M059J (cell line): ENCODE data around the gene PRKAR1A. TPM values are rescaled to one million over a fixed set of nuclear protein-coding genes. Genes with fewer than 3 reads are reported as not detected.
"Not testable (repeated sequence)": the region's sequence is repeated elsewhere in the genome, so short reads cannot be mapped to it uniquely, and the experiment has no call there.

ENCODE experiments used
- DNase-seq: peaks from one replicate; pipeline ENCODE4 v3.0.0-alpha.2; 2012; ENCODE audit warnings: low read depth
- total RNA-seq: library from RNA; depleted of rRNA; stranded (reverse); fragments of >200 nt; shearing (Covaris generic); gene quantifications from 2 replicates; pipeline ENCODE4 v1.2.3, GENCODE V29; 2014; rRNA removed

Gene PRKAR1A
- total RNA-seq: 152 and 182 TPM in 2 replicates

DNA sequence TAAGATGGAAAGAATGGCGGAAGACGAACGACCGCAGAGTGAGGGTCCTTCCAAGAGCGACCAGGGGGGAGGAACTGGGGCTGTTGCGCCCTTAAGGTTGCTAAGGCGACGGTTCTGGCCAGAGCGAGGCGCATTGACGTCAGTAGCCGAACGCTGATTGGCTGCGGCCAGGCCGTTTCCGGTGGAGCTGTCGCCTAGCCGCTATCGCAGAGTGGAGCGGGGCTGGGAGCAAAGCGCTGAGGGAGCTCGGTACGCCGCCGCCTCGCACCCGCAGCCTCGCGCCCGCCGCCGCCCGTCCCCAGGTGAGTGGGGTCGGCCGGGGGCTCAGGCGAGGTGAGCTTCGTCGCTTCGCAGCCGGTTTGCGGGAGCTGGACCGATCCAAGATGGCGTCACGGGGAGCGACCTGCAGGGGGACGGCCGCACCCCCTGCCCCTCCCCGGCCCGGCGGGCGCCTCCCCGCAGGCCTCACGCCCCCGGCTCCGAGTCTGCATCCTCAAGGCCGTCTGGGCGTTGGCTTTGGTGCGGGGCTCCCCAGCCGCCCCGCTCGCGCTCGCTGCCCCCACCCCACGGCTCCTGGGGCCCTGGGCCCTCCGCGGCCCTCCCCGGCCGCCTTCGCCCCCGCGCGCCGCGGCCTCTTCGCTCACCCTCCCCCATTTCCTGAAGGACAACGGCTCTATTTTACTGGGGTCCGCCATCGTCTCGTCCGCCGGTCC, at the start of gene PRKAR1A:
PRKAR1A (plus strand) TSS at position 184 of the 713 bp plus-strand sequence. CDS start 2,970 bp downstream, outside the sequence.
- DNase-seq: peak; percentile 89

DNA sequence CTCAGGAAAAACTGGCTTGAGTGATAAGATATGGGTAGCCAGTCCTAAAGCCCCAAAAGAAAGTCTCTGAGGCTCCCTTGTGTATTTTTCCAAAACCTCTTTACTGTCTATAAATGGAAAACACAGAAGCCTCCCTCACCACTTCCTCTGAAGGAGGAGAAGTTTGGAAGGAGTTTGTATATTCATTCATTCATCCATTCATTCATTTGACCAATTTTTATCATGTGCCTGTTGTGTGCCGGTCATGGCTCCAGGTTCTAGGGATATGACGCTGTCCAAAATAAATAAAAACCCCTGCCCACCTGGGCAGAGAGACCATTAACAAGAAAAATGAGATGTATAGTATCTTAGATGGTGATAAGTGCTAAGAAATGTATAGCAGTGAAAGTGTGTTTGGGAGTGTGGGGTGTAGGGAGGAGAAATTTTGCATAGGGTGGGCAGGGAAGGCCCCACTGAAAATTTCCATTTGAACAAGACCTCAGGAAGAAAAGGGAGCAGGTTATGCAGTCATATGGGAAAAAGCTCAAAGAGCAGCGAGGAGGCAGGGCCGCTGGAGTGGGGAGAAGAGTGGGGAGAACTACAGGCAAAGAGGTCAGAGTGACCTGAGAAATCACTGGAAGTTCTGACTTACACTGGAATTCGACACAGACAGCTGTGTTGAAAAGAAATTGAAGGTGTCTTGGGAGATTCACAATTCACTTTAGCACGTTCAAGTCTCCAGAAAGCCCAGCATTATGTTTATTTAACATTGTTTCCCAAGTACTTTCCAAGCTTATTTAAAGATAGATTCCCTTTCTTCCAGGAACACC, 48.8 kb upstream of the PRKAR1A start:
- DNase-seq: no peak

DNA sequence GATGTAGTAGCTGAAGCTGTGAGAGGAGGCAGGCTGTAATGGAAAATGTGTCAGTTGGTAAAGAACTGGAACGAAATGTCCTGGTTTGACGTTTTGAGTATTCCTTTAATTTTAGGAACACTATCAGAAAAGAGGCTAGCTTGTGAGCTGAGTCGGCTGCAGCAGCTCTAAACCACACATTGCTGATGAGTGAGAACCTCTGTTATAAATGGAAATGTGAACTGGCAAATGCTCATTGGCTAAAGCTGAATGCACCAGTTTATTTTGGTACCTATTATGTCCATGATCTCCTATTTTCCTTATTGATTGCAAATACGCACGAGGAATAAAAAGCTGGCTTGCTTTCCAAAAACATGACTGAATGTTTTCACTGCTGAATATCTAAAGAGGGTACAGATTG, 43.9 kb upstream of the PRKAR1A start:
- DNase-seq: no peak

- no peak for DNase-seq
Observed at GRCh38 chr17:68468788-68469187, 43.4 kb upstream of the PRKAR1A start.

- no peak for DNase-seq
Observed at GRCh38 chr17:68470961-68471360, 41.3 kb upstream of the PRKAR1A start.

GRCh38 chr17:68480885-68481284, 31.3 kb upstream of the PRKAR1A start:
- DNase-seq: no peak

- DNase-seq: no peak
Observed at GRCh38 chr17:68482576-68483041, 29.6 kb upstream of the PRKAR1A start.

GRCh38 chr17:68484458-68484857, 27.8 kb upstream of the PRKAR1A start:
- DNase-seq: no peak

- no peak for DNase-seq
Observed at GRCh38 chr17:68489919-68490318, 22.3 kb upstream of the PRKAR1A start.

DNA sequence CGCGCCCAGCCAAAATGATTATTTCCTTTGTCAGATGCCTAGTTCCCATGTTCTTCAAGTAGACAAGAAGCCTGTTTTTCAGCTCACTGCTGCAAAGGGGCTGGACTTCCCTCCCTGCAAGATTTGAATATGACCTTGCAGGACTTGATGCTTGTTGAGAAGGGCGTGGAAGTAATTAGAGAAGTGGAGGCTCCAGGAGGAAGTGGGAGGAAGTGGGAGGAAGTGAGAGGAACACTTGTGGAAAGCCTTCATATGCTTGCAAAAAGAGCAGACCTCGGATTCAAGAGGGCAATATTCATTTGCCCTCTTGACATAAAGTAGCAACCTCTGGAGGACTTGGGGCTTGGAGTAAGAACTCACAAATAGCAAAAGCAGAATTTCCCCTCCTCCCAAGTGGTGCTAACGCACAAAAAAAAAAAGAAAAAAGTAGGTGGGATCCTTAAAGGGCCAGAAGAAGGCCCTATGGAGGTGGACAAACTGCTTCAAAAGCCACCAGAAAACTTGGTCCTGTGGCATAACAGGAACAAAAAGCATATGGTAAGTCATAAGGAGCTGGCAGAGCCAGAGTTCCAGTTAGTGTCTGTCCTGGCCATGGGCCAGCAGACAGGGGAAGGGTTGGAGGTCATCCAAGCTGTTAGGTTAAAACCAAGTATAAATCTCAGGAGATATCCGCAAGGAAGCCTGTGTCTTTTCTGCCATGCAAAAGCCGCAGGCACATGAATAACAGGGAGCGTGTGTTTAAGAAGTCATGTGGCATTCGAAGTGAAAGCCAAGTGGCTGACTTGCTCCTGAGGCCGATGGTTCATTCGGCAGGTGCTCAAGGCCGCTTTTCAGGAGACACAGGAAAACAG, 20.6 kb upstream of the PRKAR1A start:
- DNase-seq: peak; percentile 43

DNA sequence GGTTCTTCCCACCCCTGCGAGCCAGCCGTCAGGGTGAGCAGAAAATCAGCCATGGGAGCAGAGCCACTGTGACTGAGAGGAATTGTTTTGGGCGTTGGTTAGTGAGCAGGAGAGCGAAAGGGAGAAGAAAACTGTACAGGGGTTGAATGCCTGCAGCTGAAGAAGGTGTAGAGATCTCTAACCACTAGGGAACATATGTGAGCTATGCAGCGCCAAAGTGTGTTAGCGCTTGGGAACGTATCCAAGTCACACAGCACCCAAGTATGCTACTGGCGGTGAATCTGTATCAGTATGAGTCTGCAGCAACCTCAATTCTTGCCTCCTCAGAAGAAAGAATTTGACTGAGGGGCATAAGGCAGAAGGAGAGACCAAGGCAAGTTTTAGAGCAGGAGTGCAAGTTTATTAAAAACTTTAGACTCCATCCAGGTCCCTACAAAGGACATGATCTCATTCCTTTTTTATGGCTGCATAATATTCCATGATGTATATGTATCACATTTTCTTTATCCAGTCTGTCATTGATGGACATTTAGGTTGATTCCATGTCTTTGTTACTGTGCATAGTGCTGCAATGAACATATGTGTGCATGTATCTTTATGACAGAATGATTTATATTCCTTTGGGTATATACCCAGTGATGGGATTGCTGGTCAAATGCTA, 19.7 kb upstream of the PRKAR1A start:
- DNase-seq: not testable (repeated sequence)

DNA sequence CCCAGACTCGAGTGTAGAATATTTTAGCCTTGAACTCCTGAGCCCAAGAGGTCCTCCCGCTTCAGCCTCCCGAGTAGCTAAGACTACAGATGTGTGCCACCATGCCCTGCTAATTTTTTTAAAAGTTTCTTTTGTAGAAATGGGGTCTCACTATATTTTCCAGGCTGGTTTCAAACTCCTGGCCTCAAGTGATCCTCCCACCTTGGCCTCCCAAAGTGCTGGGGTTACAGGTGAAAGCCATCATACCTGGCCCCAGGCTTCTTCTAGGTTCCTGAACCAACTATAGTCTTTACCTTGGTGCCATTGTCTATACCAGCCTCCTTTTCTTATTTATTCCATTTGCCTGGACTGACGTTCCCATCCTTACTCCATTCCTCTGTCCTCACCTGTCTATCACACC, 17.1 kb upstream of the PRKAR1A start:
- DNase-seq: no peak

- DNase-seq: no peak
Observed at GRCh38 chr17:68497885-68498319, 14.3 kb upstream of the PRKAR1A start.

DNA sequence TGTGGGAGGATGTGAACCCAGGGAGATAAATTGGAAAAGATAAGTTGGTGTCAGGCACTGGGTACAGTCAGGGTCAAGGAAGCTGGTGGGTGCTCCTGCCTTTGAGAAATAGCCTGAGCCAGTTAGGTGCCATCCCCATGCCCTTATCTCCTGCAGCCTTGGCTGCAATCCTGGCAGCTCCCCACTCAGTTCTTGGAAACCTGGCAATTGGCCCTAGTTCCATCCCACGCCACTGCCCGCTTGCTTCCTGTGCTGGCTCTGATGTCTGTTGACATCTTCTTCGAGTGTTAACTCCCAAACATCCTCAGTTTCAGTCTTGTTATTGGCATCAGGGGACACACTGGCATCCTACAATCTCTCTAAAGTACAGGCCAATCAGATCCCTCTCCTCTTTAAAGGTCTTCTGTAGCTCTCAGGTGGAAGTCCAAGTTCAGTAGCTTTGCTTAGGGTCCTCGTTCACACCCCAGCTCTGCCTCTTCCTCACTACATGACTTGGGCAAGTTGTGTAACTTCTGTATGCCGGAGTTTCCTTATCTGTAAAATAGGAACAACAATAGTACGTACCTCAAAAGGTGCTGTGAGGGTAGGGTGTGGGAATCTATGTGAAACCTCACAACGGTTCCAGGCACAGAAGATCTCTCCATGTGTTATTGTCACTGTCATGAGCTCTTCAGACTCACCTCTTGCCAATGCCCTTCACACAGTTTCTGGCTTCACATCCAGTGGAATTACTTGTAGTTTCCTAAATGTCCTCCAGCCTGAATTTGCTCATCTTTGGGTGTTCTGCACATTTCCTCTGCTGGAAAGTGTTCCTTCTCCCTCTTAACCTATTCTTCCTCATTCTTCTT, 13.5 kb upstream of the PRKAR1A start:
- no peak for DNase-seq

DNA sequence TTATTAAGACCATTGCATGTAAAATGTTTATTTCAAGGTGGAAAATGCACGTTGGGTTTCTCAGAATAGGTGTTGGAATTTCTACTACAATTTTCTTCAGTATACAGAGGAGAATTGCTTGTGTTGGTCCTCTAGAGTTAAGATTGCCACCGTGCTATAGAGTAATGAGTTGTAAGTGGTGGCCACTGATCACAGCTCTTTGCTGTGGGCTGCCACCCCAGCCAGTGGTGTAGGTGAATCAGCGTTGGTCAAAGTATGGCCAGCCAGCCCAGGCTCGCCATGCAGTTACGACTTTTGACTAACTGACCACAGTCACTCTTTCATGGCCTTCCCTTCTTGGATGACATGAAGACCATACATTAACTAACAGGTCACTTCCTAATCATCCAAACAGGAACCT, 12.6 kb upstream of the PRKAR1A start:
- DNase-seq: no peak

DNA sequence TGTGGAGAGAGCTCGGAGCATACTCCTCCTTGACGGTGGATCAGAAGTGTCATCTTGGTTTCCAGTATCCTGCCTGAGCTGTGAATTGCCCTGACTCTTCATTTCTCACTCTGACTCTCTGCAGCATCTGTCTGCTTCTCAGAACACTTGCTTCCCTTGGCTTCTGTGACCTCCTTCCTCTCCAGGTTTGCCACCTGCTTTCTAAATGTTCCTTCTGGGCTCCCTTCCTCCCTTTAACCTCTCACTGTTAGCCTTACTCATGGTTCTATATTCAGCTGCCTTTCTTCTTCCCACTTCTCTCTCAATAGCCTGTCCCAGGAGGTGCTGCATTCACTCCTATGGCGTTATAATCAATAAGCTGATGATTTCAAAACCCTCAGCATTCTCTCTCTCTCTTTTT, 11.2 kb upstream of the PRKAR1A start:
- DNase-seq: no peak

DNA sequence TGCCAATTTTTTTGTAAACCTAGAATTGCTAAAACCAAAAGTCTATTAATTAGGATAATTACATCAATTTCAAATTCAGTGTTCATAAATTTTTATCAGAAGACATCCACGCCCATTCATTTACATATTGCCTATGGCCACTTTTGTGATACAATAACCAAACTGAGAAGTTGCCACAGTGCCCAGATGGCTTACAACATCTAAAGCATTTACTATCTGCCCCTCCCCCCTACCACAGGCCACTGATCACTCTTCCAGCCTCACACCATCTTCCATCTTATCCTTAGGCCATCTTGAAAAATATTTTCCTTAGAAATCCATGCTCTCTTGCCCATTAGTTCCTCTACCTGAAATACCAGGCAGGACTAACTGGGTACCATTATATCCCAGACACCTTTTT, 6.3 kb upstream of the PRKAR1A start:
- DNase-seq: no peak

GRCh38 chr17:68507576-68507975, 4.7 kb upstream of the PRKAR1A start:
- peak; percentile 18 for DNase-seq

GRCh38 chr17:68509141-68510057, 2.8 kb upstream of the PRKAR1A start:
- DNase-seq: peak; percentile 23
